ENCODE data around the gene THEM4. TPM values are rescaled to one million over a fixed set of nuclear protein-coding genes. Genes with fewer than 3 reads are reported as not detected.

The THEM4 gene
- total and polyA plus RNA-seq, 2 donors (not counting 1 experiment from before 2014, with no cell fraction given), result 15.0 to 16.1 TPM

DNA sequence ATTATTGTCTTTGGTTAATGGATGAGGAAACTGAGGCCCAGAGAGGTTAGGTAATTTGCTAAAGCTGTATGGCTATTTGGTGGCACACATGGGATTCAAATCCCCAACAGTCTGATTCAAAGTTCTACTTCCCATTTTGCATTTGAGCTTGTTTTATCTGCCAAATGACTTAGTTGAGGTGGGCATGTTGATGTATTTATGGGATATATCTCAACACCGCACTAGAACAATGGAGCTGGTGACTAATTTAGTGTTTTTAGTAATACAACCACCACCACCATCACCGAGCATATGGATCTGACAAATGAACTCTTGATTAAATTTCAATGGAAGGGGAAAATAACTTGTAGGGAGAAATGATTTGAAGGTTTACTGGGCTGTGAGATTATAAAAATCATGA is 26.8 kb downstream of the THEM4 start:
- no peaks in the 10 kb centered on the region for H3K79me2 ChIP-seq (ENCODE audit: control insufficient read depth, insufficient read depth, low read length)
- POLR2A ChIA-PET, result no interaction called here

DNA sequence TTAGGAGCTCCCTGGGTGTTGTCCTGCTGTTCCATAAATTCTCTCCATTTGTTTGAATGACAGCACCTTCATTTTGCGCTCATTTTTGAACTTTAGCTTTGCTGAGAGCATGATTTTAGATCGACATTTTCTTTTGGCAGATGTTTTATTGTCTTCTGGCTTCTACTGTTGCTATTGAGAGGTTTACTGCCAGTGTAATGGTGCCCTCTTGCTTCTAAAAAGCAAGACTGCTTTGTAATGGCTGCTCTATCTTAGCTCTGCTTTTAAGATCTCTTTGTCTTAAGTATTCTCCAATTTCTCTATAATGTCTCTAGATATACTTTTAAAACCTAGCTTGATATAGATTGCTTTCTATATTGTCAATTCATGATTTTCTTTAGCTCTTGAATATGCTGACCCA is 27.8 kb downstream of the THEM4 start:
- no peak overlapping the region for H3K4me3 ChIP-seq (ENCODE audit: control extremely low read depth in 1 of 5, extremely low read depth in 1 of 5, insufficient read depth in 1 of 5, low read depth in 2 of 5, low read length in 4 of 5)
- TF ChIP-seq EZH2 (IDR thresholded peaks at IDR 0.05; ENCODE audit: borderline replicate concordance, insufficient read depth, low read depth, low read length, poor library complexity, severe bottlenecking), result no peak
- TF ChIP-seq, protein P1, sequence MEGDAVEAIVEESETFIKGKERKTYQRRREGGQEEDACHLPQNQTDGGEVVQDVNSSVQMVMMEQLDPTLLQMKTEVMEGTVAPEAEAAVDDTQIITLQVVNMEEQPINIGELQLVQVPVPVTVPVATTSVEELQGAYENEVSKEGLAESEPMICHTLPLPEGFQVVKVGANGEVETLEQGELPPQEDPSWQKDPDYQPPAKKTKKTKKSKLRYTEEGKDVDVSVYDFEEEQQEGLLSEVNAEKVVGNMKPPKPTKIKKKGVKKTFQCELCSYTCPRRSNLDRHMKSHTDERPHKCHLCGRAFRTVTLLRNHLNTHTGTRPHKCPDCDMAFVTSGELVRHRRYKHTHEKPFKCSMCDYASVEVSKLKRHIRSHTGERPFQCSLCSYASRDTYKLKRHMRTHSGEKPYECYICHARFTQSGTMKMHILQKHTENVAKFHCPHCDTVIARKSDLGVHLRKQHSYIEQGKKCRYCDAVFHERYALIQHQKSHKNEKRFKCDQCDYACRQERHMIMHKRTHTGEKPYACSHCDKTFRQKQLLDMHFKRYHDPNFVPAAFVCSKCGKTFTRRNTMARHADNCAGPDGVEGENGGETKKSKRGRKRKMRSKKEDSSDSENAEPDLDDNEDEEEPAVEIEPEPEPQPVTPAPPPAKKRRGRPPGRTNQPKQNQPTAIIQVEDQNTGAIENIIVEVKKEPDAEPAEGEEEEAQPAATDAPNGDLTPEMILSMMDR (IDR thresholded peaks at IDR 0.05), result no peak
- H3K4me1 Mint-ChIP-seq, result peaks cover 9% of the 10 kb centered on the region
- no peaks in the 10 kb centered on the region for H3K9me3 ChIP-seq (ENCODE audit: control extremely low read depth in 1 of 3, control insufficient read depth in 2 of 3, insufficient read depth in 1 of 3, low read length in 2 of 3)
- DNase-seq, result no peak
- H3K27me3 ChIP-seq (replicated peaks in 1 of 4; ENCODE audit: control extremely low read depth in 1 of 4, control insufficient read depth in 3 of 4, insufficient read depth in 4 of 4, low read length in 3 of 4), result no peaks in the 10 kb centered on the region
- intact Hi-C loops (cut with micrococcal nuclease), result no loop called here
- no peak overlapping the region for H3K4me3 Mint-ChIP-seq
- no peaks in the 10 kb centered on the region for H3K9me3 Mint-ChIP-seq (ENCODE audit: insufficient read depth)
- H3K27me3 Mint-ChIP-seq, result no peaks in the 10 kb centered on the region
- no peak overlapping the region for H3K9ac ChIP-seq (ENCODE audit: low read length)
- H4K20me1 ChIP-seq (ENCODE audit: control insufficient read depth, insufficient read depth, low read length, poor library complexity, severe bottlenecking), result no peaks in the 10 kb centered on the region
- H3K79me2 ChIP-seq (ENCODE audit: control insufficient read depth, insufficient read depth, low read length), result no peaks in the 10 kb centered on the region
- no peak overlapping the region for H2AFZ ChIP-seq (ENCODE audit: insufficient read depth, low read depth, low read length, poor library complexity, severe bottlenecking)
- H3K4me1 ChIP-seq (ENCODE audit: control insufficient read depth in 2 of 2, insufficient read depth in 2 of 2, low read length in 2 of 2), result peaks cover 6 to 8% of the 10 kb centered on the region in 2 donors
- no peak for ATAC-seq (ENCODE audit: low read depth)
- CTCF ChIA-PET, result interaction anchor here (0.6 to 1.3 kb wide), 3 partner anchors 17 to 118 kb away, joined by 3 to 4 read pairs (median 3); no protein-coding TSS in a partner anchor
- H3K27ac ChIP-seq (ENCODE audit: low read length in 2 of 2), result no peak overlapping the region
- H3K27ac Mint-ChIP-seq, result no peak overlapping the region
- 43% methylated on average over 2 of the region's 2 CpGs for WGBS (ENCODE audit: insufficient coverage)
- POLR2A ChIA-PET, result interaction anchor here (0.6 kb wide), 1 partner anchor 613 kb away, joined by 5 read pairs; no protein-coding TSS in a partner anchor
- no peak overlapping the region for H3K4me2 ChIP-seq (replicated peaks; ENCODE audit: low read depth, low read length, poor library complexity, severe bottlenecking)
- no peaks in the 10 kb centered on the region for H3K36me3 ChIP-seq (replicated peaks in 1 of 2; ENCODE audit: control extremely low read depth in 1 of 2, control insufficient read depth in 1 of 2, extremely low read depth in 1 of 2, insufficient read depth in 2 of 2, low read length in 1 of 2)

More for the DNA sequence above, 26.8 kb downstream of the THEM4 start:
- H3K9me3 Mint-ChIP-seq (ENCODE audit: insufficient read depth), result no peaks in the 10 kb centered on the region
- H3K4me1 Mint-ChIP-seq, result peaks cover 9% of the 10 kb centered on the region
- H3K27me3 ChIP-seq (replicated peaks in 1 of 4; ENCODE audit: control extremely low read depth in 1 of 4, control insufficient read depth in 3 of 4, insufficient read depth in 4 of 4, low read length in 3 of 4), result no peaks in the 10 kb centered on the region
- H3K4me3 ChIP-seq (ENCODE audit: control extremely low read depth in 1 of 5, extremely low read depth in 1 of 5, insufficient read depth in 1 of 5, low read depth in 2 of 5, low read length in 4 of 5), result no peak overlapping the region
- H3K27ac Mint-ChIP-seq, result peak overlapping the region; percentile 3
- no peak overlapping the region for H3K4me3 Mint-ChIP-seq
- no peak for DNase-seq
- no peak for ATAC-seq (ENCODE audit: low read depth)
- no peaks in the 10 kb centered on the region for H3K27me3 Mint-ChIP-seq
- H3K4me2 ChIP-seq (replicated peaks; ENCODE audit: low read depth, low read length, poor library complexity, severe bottlenecking), result no peak overlapping the region
- H3K9ac ChIP-seq (ENCODE audit: low read length), result no peak overlapping the region
- H3K36me3 ChIP-seq (replicated peaks in 1 of 2; ENCODE audit: control extremely low read depth in 1 of 2, control insufficient read depth in 1 of 2, extremely low read depth in 1 of 2, insufficient read depth in 2 of 2, low read length in 1 of 2), result no peaks in the 10 kb centered on the region
- no peak for TF ChIP-seq EZH2 (IDR thresholded peaks at IDR 0.05; ENCODE audit: borderline replicate concordance, insufficient read depth, low read depth, low read length, poor library complexity, severe bottlenecking)
- TF ChIP-seq, protein P1 (IDR thresholded peaks at IDR 0.05), result no peak
- intact Hi-C loops (cut with micrococcal nuclease), result no loop called here
- H3K4me1 ChIP-seq (ENCODE audit: control insufficient read depth in 2 of 2, insufficient read depth in 2 of 2, low read length in 2 of 2), result peaks cover 6 to 8% of the 10 kb centered on the region in 2 donors
- H4K20me1 ChIP-seq (ENCODE audit: control insufficient read depth, insufficient read depth, low read length, poor library complexity, severe bottlenecking), result no peaks in the 10 kb centered on the region
- WGBS (ENCODE audit: insufficient coverage), result no CpG with 5 or more reads among the region's 2 CpGs
- no peaks in the 10 kb centered on the region for H3K9me3 ChIP-seq (ENCODE audit: control extremely low read depth in 1 of 3, control insufficient read depth in 2 of 3, insufficient read depth in 1 of 3, low read length in 2 of 3)
- no peak overlapping the region for H2AFZ ChIP-seq (ENCODE audit: insufficient read depth, low read depth, low read length, poor library complexity, severe bottlenecking)
- H3K27ac ChIP-seq (ENCODE audit: low read length in 2 of 2), result no peak overlapping the region
- CTCF ChIA-PET, result interaction anchor here (0.7 to 1.2 kb wide), 4 partner anchors 11 to 464 kb away, joined by 3 read pairs; no protein-coding TSS in a partner anchor

Data from B cell (primary cell).